SK-N-SH treated with all-trans-retinoic acid at 6 μM for 48 hours (cell line): ENCODE results near the gene LHFPL3.

Experiments used
- ATAC-seq: fragments of 200-7000 bp; cut with Tn5 transposase; 3 replicates; pipeline ENCODE4 v1.9.1; 2020; ENCODE audit warnings: mild to moderate bottlenecking, moderate library complexity
- BACH2 ChIP-seq: fragments of 250-450 bp; sonication (Bioruptor Pico); IDR thresholded peaks from 2 replicates; pipeline ENCODE4 v1.9.0; 2021; ENCODE audit warnings: mild to moderate bottlenecking, borderline replicate concordance
- CREB5 ChIP-seq: fragments of 250-450 bp; sonication (Bioruptor Pico); IDR thresholded peaks from 2 replicates; pipeline ENCODE4 v1.5.1; 2020; ENCODE audit warnings: low read depth, mild to moderate bottlenecking, moderate library complexity
- CSDC2 ChIP-seq: fragments of 250-450 bp; sonication (Bioruptor Pico); IDR thresholded peaks from 2 replicates; pipeline ENCODE4 v1.5.0; 2020; ENCODE audit warnings: mild to moderate bottlenecking, moderate library complexity
- CSRNP3 ChIP-seq: fragments of 250-450 bp; sonication (Bioruptor Pico); IDR thresholded peaks from 2 replicates; pipeline ENCODE4 v1.5.1; 2021; ENCODE audit warnings: mild to moderate bottlenecking, moderate library complexity
- ESRRG ChIP-seq: fragments of 250-450 bp; sonication (Bioruptor Pico); IDR thresholded peaks from 2 replicates; pipeline ENCODE4 v1.6.1; 2021; ENCODE audit warnings: mild to moderate bottlenecking
- GLIS3 ChIP-seq: fragments of 250-450 bp; sonication (Bioruptor Pico); IDR thresholded peaks from 2 replicates; pipeline ENCODE4 v1.5.0; 2020; ENCODE audit warnings: mild to moderate bottlenecking, moderate library complexity
- ISL1 ChIP-seq: fragments of 250-450 bp; sonication (Bioruptor Pico); IDR thresholded peaks from 2 replicates; pipeline ENCODE4 v2.1.2; 2022; ENCODE audit warnings: mild to moderate bottlenecking, moderate library complexity
- OSR1 ChIP-seq: fragments of 250-450 bp; sonication (Bioruptor Pico); IDR thresholded peaks from 2 replicates; pipeline ENCODE4 v1.8.0; 2022; ENCODE audit warnings: moderate library complexity, mild to moderate bottlenecking, inconsistent platforms
- PATZ1 ChIP-seq: fragments of 250-450 bp; sonication (Bioruptor Pico); IDR thresholded peaks from 2 replicates; pipeline ENCODE4 v1.8.0; 2020; ENCODE audit warnings: mild to moderate bottlenecking, moderate library complexity, borderline replicate concordance
- POU6F1 ChIP-seq: fragments of 250-450 bp; sonication (Bioruptor Pico); IDR thresholded peaks from 2 replicates; pipeline ENCODE4 v1.8.0; 2021; ENCODE audit warnings: low read depth, mild to moderate bottlenecking, moderate library complexity, borderline replicate concordance
- PPARA ChIP-seq: fragments of 250-450 bp; sonication (Bioruptor Pico); IDR thresholded peaks from 2 replicates; pipeline ENCODE4 v1.5.0; 2020; ENCODE audit warnings: mild to moderate bottlenecking, borderline replicate concordance
- RARB ChIP-seq: fragments of 250-450 bp; sonication (Bioruptor Pico); IDR thresholded peaks from 2 replicates; pipeline ENCODE4 v1.8.0; 2021; ENCODE audit warnings: mild to moderate bottlenecking, moderate library complexity
- SNAI2 ChIP-seq: fragments of 250-450 bp; sonication (Bioruptor Pico); IDR thresholded peaks from 2 replicates; pipeline ENCODE4 v1.5.0; 2020; ENCODE audit warnings: mild to moderate bottlenecking, moderate library complexity
- TCF4 ChIP-seq: fragments of 250-450 bp; sonication (Bioruptor Pico); IDR thresholded peaks from 2 replicates; pipeline ENCODE4 v1.8.0; 2021; ENCODE audit warnings: mild to moderate bottlenecking, moderate library complexity, borderline replicate concordance
- TOX ChIP-seq: fragments of 250-450 bp; sonication (Bioruptor Pico); IDR thresholded peaks from 2 replicates; pipeline ENCODE4 v1.8.0; 2021; ENCODE audit warnings: mild to moderate bottlenecking, moderate library complexity, borderline replicate concordance
- TSHZ2 ChIP-seq: fragments of 250-450 bp; sonication (Bioruptor Pico); IDR thresholded peaks from 2 replicates; pipeline ENCODE4 v1.5.0; 2020; ENCODE audit warnings: mild to moderate bottlenecking, moderate library complexity
- ZFP3 ChIP-seq: fragments of 250-450 bp; sonication (Bioruptor Pico); IDR thresholded peaks from 2 replicates; pipeline ENCODE4 v1.5.0; 2020; ENCODE audit warnings: mild to moderate bottlenecking, moderate library complexity
- ZFP30 ChIP-seq: fragments of 450-650 bp; formaldehyde crosslinking; IDR thresholded peaks from 2 replicates; pipeline ENCODE4 v1.5.0; 2022; ENCODE audit warnings: mild to moderate bottlenecking, moderate library complexity
- ZNF565 ChIP-seq: fragments of 450-650 bp; formaldehyde crosslinking; conservative IDR thresholded peaks from 2 replicates; pipeline ENCODE4 v1.5.0; 2020; ENCODE audit warnings: low read depth, mild to moderate bottlenecking, moderate library complexity
- ZNF70 ChIP-seq: fragments of 450-650 bp; formaldehyde crosslinking; IDR thresholded peaks from 2 replicates; pipeline ENCODE4 v1.5.0; 2020; ENCODE audit warnings: mild to moderate bottlenecking, moderate library complexity
- ZNF8 ChIP-seq: fragments of 450-650 bp; formaldehyde crosslinking; IDR thresholded peaks from 2 replicates; pipeline ENCODE4 v1.5.0; 2020; ENCODE audit warnings: mild to moderate bottlenecking, moderate library complexity

Gene LHFPL3

GRCh38 chr7:104800307-104800706, 471.9 kb downstream of the LHFPL3 start:
- no peak for TF ChIP-seq BACH2
- no peak for TF ChIP-seq ZNF8 (CRISPR knock-in tag)
- TF ChIP-seq RARB (CRISPR knock-in tag) = no peak
- TF ChIP-seq ZFP3 (CRISPR knock-in tag) = no peak
- no peak for TF ChIP-seq TSHZ2 (CRISPR knock-in tag)
- TF ChIP-seq TCF4 (CRISPR knock-in tag) = no peak
- no peak for TF ChIP-seq CSDC2 (CRISPR knock-in tag)
- TF ChIP-seq ZNF70 (CRISPR knock-in tag) = no peak
- no peak for TF ChIP-seq TOX (CRISPR knock-in tag)
- no peak for TF ChIP-seq PPARA (CRISPR knock-in tag)
- no peak for TF ChIP-seq SNAI2 (CRISPR knock-in tag)
- TF ChIP-seq ISL1 (CRISPR knock-in tag) = no peak
- TF ChIP-seq ESRRG (CRISPR knock-in tag) = no peak
- no peak for TF ChIP-seq CSRNP3 (CRISPR knock-in tag)
- no peak for TF ChIP-seq GLIS3
- TF ChIP-seq PATZ1 (CRISPR knock-in tag) = no peak
- TF ChIP-seq CREB5 (CRISPR knock-in tag) = no peak
- no peak for TF ChIP-seq ZNF565 (CRISPR knock-in tag)
- no peak for TF ChIP-seq POU6F1 (CRISPR knock-in tag)
- TF ChIP-seq OSR1 (CRISPR knock-in tag) = no peak
- no peak for ATAC-seq

- TF ChIP-seq BACH2 = no peak
- TF ChIP-seq ZFP3 (CRISPR knock-in tag) = no peak
- no peak for TF ChIP-seq OSR1 (CRISPR knock-in tag)
- no peak for TF ChIP-seq CSDC2 (CRISPR knock-in tag)
- TF ChIP-seq CSRNP3 (CRISPR knock-in tag) = no peak
- no peak for TF ChIP-seq RARB (CRISPR knock-in tag)
- no peak for TF ChIP-seq ZNF70 (CRISPR knock-in tag)
- TF ChIP-seq TOX (CRISPR knock-in tag) = no peak
- TF ChIP-seq ISL1 (CRISPR knock-in tag) = no peak
- no peak for TF ChIP-seq SNAI2 (CRISPR knock-in tag)
- no peak for TF ChIP-seq ESRRG (CRISPR knock-in tag)
- no peak for TF ChIP-seq CREB5 (CRISPR knock-in tag)
- TF ChIP-seq ZFP30 = no peak
- no peak for TF ChIP-seq ZNF8 (CRISPR knock-in tag)
- no peak for TF ChIP-seq PATZ1 (CRISPR knock-in tag)
- no peak for ATAC-seq
These were observed 472.6 kb downstream of the LHFPL3 start for GRCh38 chr7:104801022-104801421.
